Lung microvascular endothelial cell (primary cell): Measurements from ENCODE around the gene CXCR5. TPM values are rescaled to one million over a fixed set of nuclear protein-coding genes. Genes with fewer than 3 reads are reported as not detected.
"Not testable (repeated sequence)": the region's sequence is repeated elsewhere in the genome, so short reads cannot be mapped to it uniquely, and the experiment has no call there.

ENCODE experiments used
- DNase-seq, 2 donors: peaks; one replicate each; pipeline versions ENCODE4 v3.0.0 to v3.0.0-alpha.2; 2010; ENCODE audit warnings: low read depth in 2 of 2
- total RNA-seq: library from RNA; depleted of rRNA; stranded (reverse); fragments of >200 nt; gene quantifications from 2 replicates; pipeline ENCODE4 v1.2.1, GENCODE V29; 2014

CXCR5 gene
- total RNA-seq, result not detected in 2 replicates

- DNase-seq, result no peak
Measured at GRCh38 chr11:118883368-118884071, at the start of gene CXCR5. Gene CXCR5 (plus strand): TSS chr11:118883892. CDS start chr11:118883942, 50 bp downstream.

GRCh38 chr11:118834427-118835028 lies 49.2 kb upstream of the CXCR5 start:
- no peak for DNase-seq

GRCh38 chr11:118837868-118838267 lies 45.8 kb upstream of the CXCR5 start:
- DNase-seq, result no peak

GRCh38 chr11:118838905-118839553 lies 44.7 kb upstream of the CXCR5 start:
- no peak for DNase-seq

- DNase-seq, result no peak
Measured at GRCh38 chr11:118841469-118842242, 42.0 kb upstream of the CXCR5 start.

- DNase-seq, result no peak
Measured at GRCh38 chr11:118842369-118842768, 41.3 kb upstream of the CXCR5 start.

GRCh38 chr11:118842843-118843242 lies 40.8 kb upstream of the CXCR5 start:
- not testable (repeated sequence) for DNase-seq

- no peak for DNase-seq
Measured at GRCh38 chr11:118843565-118843964, 40.1 kb upstream of the CXCR5 start.

GRCh38 chr11:118845369-118845768 lies 38.3 kb upstream of the CXCR5 start:
- DNase-seq, result peak in 1 of 2 donors; percentile 21

GRCh38 chr11:118846181-118846935 lies 37.3 kb upstream of the CXCR5 start:
- no peak for DNase-seq

- DNase-seq, result no peak
Measured at GRCh38 chr11:118849825-118850224, 33.9 kb upstream of the CXCR5 start.

GRCh38 chr11:118851970-118852369 lies 31.7 kb upstream of the CXCR5 start:
- no peak for DNase-seq

- DNase-seq, result no peak
Measured at GRCh38 chr11:118853678-118854077, 30.0 kb upstream of the CXCR5 start.

- no peak for DNase-seq
Measured at GRCh38 chr11:118856314-118856713, 27.4 kb upstream of the CXCR5 start.

GRCh38 chr11:118857385-118857784 lies 26.3 kb upstream of the CXCR5 start:
- no peak for DNase-seq

- DNase-seq, result no peak
Measured at GRCh38 chr11:118859973-118860372, 23.7 kb upstream of the CXCR5 start.

- DNase-seq, result no peak
Measured at GRCh38 chr11:118868659-118869058, 15.0 kb upstream of the CXCR5 start.

- no peak for DNase-seq
Measured at GRCh38 chr11:118870396-118871343, 13.0 kb upstream of the CXCR5 start.

GRCh38 chr11:118872403-118872821 lies 11.3 kb upstream of the CXCR5 start:
- DNase-seq, result no peak

- no peak for DNase-seq
Measured at GRCh38 chr11:118873804-118874203, 9.9 kb upstream of the CXCR5 start.
